Activated CD8-positive, alpha-beta memory T cell treated with anti-CD3 and anti-CD28 coated beads for 24 hours (primary cell): Measurements from ENCODE around the gene KCNQ1.
"Not testable (repeated sequence)": the region's sequence is repeated elsewhere in the genome, so short reads cannot be mapped to it uniquely, and the experiment has no call there.

Source experiments
- DNase-seq: peaks from one replicate; pipeline ENCODE4 v3.0.0-alpha.2; 2020

KCNQ1 gene

GRCh38 chr11:2595204-2595603 lies 150.4 kb downstream of the KCNQ1 start:
- no peak for DNase-seq

- no peak for DNase-seq
Observed at GRCh38 chr11:2599561-2600189, 154.9 kb downstream of the KCNQ1 start.

GRCh38 chr11:2609345-2609744 lies 164.5 kb downstream of the KCNQ1 start:
- DNase-seq = no peak

DNA sequence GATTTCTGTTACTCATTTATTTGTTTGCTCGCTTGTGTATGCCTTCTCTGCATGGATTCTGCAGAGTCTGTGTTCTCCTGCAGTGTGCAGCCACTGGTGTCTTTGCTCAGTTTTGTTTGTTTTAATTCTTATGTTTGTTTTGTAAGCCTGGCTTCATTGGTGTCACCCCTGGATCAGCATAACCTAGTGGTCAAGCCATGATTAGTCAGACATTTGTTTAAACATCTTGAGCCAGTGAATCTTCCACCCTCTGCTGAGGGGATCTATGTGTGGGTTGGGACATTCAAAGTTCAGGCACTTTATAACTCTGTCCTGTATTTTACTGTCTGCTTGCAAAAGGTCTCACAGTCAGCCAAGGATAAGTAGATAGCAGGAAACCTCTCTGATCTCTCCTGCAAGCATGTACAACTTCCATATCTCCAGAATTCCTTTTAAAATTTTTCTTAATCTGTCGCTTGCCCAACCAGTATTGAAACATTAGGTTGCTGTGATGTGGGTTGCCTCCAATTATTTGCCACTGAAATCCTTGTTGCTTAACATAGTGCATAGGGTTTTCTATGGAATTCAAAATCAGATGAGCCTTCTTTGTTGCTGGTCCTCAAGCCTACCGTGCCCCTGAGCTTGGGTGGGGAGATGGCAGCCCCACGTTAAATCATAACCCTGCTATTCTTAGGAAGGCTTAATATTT lies 168.2 kb downstream of the KCNQ1 start:
- DNase-seq = no peak

DNA sequence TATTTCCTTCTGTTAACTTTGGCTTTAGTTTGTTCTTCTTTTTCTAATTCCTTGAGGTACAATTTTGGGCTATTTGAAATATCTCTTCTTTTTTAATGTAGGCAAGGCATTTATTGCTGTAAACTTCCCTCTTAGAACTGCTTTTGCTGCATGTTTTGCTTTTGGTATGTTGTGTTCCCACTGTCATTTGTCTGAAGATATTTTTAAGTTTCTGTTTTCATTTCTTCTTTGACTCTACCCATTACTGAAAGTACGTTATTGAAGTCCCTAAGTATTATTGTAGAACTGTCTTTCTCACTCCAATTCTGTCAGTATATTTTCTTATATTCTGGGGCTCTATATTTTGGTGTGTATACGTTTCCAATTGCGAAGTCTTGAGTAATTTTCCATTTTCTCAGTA lies 177.1 kb downstream of the KCNQ1 start:
- DNase-seq = no peak

DNA sequence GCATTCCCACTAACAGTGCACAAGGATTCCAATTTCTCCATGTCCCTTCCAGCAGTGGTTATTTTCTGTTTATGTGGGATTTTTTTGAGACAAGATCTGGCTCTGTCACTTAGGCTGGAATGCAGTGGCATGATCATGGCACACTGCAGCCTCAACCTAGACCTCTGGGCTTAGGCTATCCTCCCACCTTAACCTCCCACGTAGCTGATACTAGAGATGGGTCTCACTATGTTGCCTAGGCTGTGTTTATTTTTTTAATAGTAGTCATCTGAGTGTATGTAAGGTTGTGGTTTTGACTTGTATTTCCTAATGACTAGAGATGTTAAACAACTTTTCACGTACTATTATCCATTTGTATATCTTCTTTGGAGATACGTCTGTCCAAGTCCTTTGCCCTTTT lies 180.4 kb downstream of the KCNQ1 start:
- no peak for DNase-seq

DNA sequence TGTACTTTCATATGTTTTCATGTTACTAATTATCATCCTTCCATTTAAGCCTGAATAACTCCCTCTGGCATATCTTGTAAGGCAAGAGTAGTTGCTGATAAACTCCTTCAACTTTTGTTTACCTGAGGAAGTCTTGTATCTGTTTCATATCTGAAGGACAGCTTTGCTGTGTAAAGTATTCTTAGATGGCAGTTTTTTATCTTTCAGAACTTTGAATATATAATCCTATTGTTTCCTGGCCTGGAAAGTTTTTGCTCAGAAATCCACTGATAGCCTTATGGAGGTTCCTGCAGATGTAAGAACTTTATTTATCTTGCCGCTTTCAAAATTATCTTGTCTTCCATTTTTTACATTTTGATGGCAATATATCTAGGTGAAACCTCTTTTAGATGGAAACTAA lies 185.9 kb downstream of the KCNQ1 start:
- no peak for DNase-seq

DNA sequence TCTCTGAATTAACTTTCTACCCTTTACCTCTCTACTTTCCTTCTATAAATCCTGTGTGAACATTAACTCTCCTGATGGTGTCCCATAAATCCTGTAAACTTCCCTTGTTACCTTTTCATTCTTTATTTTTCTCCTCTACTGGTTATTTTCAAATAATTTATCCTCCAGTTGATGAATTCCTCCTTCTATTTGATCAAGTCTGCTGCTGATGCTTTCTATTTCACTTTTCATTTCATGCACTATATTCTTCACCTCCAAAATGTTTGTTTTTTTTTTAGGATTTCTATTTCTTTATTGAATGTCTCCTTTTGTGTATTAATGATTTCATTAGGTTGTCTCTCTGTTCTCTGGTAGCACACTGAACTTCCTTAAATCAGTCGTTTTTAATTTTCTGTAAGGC lies 186.4 kb downstream of the KCNQ1 start:
- DNase-seq = no peak

GRCh38 chr11:2639763-2640162 lies 195.0 kb downstream of the KCNQ1 start:
- not testable (repeated sequence) for DNase-seq

DNA sequence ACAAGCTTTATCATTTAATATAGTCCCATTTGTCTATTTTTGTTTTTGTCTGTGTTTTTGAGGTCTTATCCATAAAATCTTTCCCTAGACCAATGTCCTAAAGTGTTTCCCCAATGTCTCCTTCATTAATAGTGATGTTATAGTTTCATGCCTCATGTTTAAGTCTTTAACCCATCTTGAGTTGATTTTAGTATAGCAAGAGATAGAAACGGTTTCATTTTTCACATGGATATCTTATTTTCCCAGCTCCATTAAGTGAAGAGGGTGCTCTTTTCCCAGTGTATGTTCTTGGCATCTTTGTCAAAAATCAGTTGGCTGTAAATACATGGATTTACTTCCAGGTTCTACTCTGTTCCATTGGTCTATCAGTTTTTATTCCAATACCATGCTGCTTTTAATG lies 196.8 kb downstream of the KCNQ1 start:
- no peak for DNase-seq

- no peak for DNase-seq
Observed at GRCh38 chr11:2643746-2644145, 198.9 kb downstream of the KCNQ1 start.

DNA sequence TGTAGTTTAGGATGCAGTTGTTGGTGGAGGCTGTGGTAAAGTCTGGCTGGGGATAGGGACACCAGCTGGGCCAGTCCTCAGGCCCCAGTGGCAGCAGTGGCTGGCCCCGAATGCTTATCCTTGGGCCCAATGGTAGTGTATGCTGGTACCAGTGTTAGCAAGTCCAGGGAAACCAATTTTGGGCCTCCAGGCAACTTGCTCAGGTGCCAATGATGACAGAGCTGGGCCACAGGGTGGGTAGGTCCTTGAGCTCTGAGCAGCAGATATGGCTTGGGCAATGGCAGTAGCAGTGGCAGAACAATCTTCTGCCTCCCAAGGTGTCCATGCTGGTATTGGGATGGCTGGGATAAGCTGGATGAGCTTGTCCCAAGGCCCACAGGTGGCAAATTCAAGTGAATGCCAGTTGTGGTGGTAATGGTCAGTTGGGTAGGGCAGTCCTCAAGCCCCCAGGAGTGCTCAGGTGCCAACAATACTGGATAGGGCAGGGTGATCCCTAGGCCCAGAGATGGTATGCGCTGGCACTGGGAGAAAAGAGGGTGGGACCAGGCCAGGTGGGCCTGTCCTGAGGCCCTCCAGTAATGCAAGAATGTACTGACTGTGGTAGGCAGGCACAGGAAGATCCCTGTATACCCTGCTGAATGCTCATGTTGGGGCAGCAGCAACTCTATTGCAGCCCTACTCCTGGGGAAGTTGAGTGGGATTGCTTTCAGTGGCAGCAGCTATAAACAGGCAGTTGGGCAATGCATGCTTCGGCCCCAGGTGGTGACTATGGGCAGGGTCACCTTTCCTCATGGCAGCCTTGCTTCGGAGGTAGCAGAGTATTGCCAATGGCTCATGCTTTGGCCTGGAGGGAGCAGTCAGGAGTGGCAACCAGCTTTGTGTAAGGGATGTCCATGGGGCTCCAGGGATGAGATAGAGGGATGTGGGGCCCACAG lies 200.3 kb downstream of the KCNQ1 start:
- DNase-seq = no peak

- DNase-seq = no peak
Observed at GRCh38 chr11:2645779-2646118, 200.9 kb downstream of the KCNQ1 start.

- no peak for DNase-seq
Observed at GRCh38 chr11:2647167-2647566, 202.4 kb downstream of the KCNQ1 start.

DNA sequence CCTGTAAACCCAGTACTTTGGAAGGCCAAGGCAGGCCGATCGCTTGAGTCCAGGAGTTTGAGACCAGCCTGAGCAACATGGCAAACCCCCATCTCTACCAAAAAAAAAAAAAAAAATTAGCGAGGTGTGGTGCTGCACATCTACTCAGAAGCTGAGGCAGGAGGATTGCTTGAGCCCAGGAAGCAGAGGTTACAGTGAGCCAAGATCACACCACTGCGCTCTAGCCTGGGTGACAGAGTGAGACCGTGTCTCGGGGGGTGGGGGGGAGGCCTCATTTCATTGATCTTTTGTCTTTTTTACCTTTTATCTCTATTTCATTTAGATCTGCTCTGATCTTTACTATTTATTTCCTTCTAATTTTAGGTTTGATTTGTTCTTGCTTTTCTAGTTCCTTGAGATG lies 203.1 kb downstream of the KCNQ1 start:
- no peak for DNase-seq

DNA sequence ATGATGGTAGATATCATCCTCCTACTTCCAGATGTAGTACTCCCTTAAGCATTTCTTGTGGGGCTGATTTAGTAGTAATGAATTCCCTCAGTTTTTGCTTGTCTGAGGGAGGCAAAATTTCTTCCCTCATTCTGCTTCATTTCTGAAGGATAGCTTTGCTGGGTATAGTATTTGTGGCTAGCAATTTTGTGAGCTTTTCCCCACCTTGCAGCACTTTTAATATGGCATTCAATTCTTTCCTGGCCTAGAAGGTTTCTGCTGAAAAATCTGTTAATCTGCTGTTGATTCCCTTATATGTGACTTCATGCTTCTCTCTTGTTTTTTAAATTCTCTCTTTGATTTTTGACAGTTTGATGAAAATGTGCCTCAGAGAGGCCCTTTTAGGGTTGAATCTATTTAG lies 204.6 kb downstream of the KCNQ1 start:
- no peak for DNase-seq

- no peak for DNase-seq
Observed at GRCh38 chr11:2649848-2650247, 205.0 kb downstream of the KCNQ1 start.

- DNase-seq = no peak
Observed at GRCh38 chr11:2650343-2650867, 205.6 kb downstream of the KCNQ1 start.

DNA sequence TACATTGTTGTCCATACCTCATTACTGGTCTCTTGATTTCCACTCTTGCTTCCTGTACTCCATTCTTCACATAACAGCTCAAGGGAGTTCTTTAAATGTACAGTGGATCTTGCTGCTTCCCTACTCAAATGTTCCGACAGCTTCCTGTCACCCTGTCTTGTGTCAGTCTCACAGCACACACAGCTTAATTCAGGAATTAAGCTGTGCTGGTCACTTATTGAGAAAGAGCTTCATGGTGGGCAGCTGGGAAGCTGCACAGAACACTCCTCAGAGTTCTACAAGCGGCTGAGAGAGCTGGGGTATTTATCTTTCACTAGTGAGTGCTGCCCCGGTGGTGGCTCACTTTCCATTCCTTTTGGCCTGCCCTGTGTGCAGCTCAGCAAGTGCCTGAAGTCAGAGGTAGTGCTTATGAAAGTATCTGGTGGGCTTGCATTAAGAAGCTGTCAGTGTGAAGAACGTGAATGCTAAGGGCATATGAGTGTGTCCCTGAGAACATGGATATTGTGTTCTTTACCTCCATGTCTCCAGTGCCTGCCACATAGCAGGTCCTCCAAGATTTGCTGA lies 206.3 kb downstream of the KCNQ1 start:
- no peak for DNase-seq

DNA sequence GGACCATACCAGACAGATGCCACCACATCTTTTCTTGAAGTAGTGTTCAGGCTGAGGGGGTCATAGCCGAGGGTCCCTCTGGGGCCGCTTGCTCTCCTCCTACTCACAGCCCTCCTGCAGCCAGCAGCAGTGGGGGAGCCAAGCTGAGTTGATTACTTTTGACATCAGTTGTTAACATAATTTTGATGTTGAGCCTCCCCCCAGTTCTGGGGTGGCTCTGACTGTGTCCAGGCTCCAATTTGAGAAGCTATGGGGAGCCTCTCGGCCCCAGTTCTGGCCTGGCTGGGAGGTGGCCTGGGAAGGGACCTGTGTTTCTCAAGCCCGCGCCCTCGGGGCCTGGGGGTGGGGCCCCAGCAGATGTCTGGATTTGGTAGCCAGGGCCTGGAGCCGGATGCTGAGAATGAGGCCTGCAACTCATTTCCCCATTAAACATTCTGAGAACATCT lies 207.0 kb downstream of the KCNQ1 start:
- no peak for DNase-seq

- no peak for DNase-seq
Observed at GRCh38 chr11:2652333-2653197, 207.8 kb downstream of the KCNQ1 start.

DNA sequence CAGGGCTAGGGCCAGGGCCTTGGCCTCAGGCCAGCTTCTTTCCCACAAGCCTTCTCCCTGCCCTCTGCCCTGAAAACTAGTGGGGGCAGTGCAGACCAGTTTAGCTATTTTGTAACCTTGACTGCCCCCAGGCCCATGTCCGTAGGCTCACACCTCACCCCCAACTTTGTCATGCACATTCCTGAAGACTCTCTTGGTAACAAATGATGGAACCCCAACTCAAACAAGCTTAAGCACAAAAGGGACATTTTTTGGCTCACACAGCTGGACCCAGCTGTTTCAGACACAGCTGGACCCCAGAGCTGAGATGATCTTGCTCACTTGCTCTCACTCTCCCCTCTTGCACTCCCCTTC lies 208.4 kb downstream of the KCNQ1 start:
- no peak for DNase-seq
